OCI-LY1 (cell line): Measurements from ENCODE around the gene HERC6.

Source experiments
- H2AFZ ChIP-seq: fragments of 200-600 bp; sonication (generic), shearing (Covaris generic); 2 replicates; pipeline ENCODE4 v1.6.0; 2014; ENCODE audit warnings: antibody characterized with exemption, mild to moderate bottlenecking, low read length
- H3F3A ChIP-seq: fragments of 200-600 bp; sonication (generic), shearing (Covaris generic); 2 replicates; pipeline ENCODE4 v1.6.0; 2014; ENCODE audit warnings: mild to moderate bottlenecking, antibody characterized with exemption, low read length, moderate library complexity; ENCODE audit not compliant: insufficient read depth
- H3K27ac ChIP-seq: fragments of 200-600 bp; sonication (generic); 2 replicates; pipeline ENCODE4 v1.5.1; 2014; ENCODE audit warnings: low read length, mixed run types, mild to moderate bottlenecking, low read depth; ENCODE audit not compliant: poor library complexity, severe bottlenecking
- H3K27me3 ChIP-seq: fragments of 200-600 bp; sonication (generic); 2 replicates; pipeline ENCODE4 v1.6.0; 2014; ENCODE audit warnings: antibody characterized with exemption, mild to moderate bottlenecking, low read length, moderate library complexity; ENCODE audit not compliant: insufficient read depth
- H3K36me3 ChIP-seq: fragments of 200-600 bp; sonication (generic); 2 replicates; pipeline ENCODE4 v1.6.1; 2014; ENCODE audit warnings: mild to moderate bottlenecking, antibody characterized with exemption, low read length, moderate library complexity, mixed read lengths; ENCODE audit not compliant: insufficient read depth
- H3K4me1 ChIP-seq: fragments of 200-600 bp; sonication (generic); 2 replicates; pipeline ENCODE4 v1.5.1; 2014; ENCODE audit warnings: mild to moderate bottlenecking, low read length, moderate library complexity; ENCODE audit not compliant: insufficient read depth, severe bottlenecking
- H3K4me2 ChIP-seq: fragments of 200-600 bp; sonication (generic), shearing (Covaris generic); 2 replicates; pipeline ENCODE4 v1.6.1; 2014; ENCODE audit warnings: low read length
- H3K4me3 ChIP-seq: fragments of 200-600 bp; sonication (generic); 2 replicates; pipeline ENCODE4 v1.5.1; 2014; ENCODE audit warnings: low read length, low read depth, mild to moderate bottlenecking, mixed read lengths; ENCODE audit not compliant: poor library complexity, severe bottlenecking
- H3K79me2 ChIP-seq: fragments of 200-600 bp; shearing (Covaris generic); 2 replicates; pipeline ENCODE4 v1.6.1; 2016; ENCODE audit warnings: mixed run types, low read length, mixed read lengths; ENCODE audit not compliant: insufficient read depth
- H3K9ac ChIP-seq: fragments of 200-600 bp; sonication (generic), shearing (Covaris generic); 2 replicates; pipeline ENCODE4 v1.6.1; 2014; ENCODE audit warnings: mild to moderate bottlenecking, low read length, mixed read lengths
- H3K9me2 ChIP-seq: fragments of 200-600 bp; sonication (generic), shearing (Covaris generic); 2 replicates; pipeline ENCODE4 v1.6.1; 2014; ENCODE audit warnings: low read depth, mild to moderate bottlenecking, low read length, mixed read lengths
- H3K9me3 ChIP-seq: fragments of 200-600 bp; shearing (Covaris generic); 2 replicates; pipeline ENCODE4 v1.6.1; 2014; ENCODE audit warnings: low read length, mixed read lengths
- H4K20me1 ChIP-seq: fragments of 200-600 bp; sonication (generic), shearing (Covaris generic); 2 replicates; pipeline ENCODE4 v1.6.0; 2016; ENCODE audit warnings: mild to moderate bottlenecking, low read length; ENCODE audit not compliant: insufficient read depth
- EZH2 ChIP-seq: fragments of 200-600 bp; sonication (generic), shearing (Covaris generic); IDR thresholded peaks from 2 replicates; pipeline ENCODE4 v1.8.0; 2017; ENCODE audit warnings: borderline replicate concordance, mixed run types, mild to moderate bottlenecking, antibody characterized with exemption, low read length, moderate library complexity, mixed read lengths
- TF ChIP-seq, protein P1 (sequence below): fragments of 200-600 bp; sonication (generic), shearing (Covaris generic); IDR thresholded peaks from 2 replicates; pipeline ENCODE4 v1.5.1; 2017; ENCODE audit warnings: mild to moderate bottlenecking, antibody characterized with exemption, low read length, moderate library complexity, mixed read lengths

HERC6 gene

DNA sequence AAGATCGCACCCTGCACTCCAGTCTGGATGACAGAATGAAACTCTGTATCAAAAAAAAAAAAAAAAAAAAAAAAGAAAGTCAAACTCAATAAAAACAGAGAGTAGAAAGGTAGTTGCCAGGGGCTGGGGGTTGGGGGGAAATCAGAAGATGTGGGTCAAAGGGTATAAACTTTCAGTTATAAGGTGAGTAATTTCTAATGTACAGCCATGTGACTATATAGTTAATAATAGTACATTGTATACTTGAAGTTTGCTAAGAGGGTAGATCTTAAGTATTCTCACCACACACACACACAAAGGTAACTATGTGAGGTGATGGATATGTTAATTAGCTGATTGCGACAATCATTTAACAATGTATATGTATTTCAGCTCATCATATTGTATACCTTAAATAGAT lies 11.5 kb downstream of the HERC6 start:
- H3K9me3 ChIP-seq: no peaks in the 10 kb centered on the region
- no peak overlapping the region for H2AFZ ChIP-seq
- no peaks in the 10 kb centered on the region for H3K27me3 ChIP-seq
- no peaks in the 10 kb centered on the region for H4K20me1 ChIP-seq
- no peaks in the 10 kb centered on the region for H3K4me1 ChIP-seq
- no peaks in the 10 kb centered on the region for H3F3A ChIP-seq
- H3K36me3 ChIP-seq: no peaks in the 10 kb centered on the region
- no peak overlapping the region for H3K4me2 ChIP-seq
- no peaks in the 10 kb centered on the region for H3K79me2 ChIP-seq
- no peaks in the 10 kb centered on the region for H3K9me2 ChIP-seq
- no peak overlapping the region for H3K9ac ChIP-seq
- H3K4me3 ChIP-seq: no peak overlapping the region
- H3K27ac ChIP-seq: no peak overlapping the region
- no peak for TF ChIP-seq EZH2
- TF ChIP-seq, protein P1, sequence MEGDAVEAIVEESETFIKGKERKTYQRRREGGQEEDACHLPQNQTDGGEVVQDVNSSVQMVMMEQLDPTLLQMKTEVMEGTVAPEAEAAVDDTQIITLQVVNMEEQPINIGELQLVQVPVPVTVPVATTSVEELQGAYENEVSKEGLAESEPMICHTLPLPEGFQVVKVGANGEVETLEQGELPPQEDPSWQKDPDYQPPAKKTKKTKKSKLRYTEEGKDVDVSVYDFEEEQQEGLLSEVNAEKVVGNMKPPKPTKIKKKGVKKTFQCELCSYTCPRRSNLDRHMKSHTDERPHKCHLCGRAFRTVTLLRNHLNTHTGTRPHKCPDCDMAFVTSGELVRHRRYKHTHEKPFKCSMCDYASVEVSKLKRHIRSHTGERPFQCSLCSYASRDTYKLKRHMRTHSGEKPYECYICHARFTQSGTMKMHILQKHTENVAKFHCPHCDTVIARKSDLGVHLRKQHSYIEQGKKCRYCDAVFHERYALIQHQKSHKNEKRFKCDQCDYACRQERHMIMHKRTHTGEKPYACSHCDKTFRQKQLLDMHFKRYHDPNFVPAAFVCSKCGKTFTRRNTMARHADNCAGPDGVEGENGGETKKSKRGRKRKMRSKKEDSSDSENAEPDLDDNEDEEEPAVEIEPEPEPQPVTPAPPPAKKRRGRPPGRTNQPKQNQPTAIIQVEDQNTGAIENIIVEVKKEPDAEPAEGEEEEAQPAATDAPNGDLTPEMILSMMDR: no peak

DNA sequence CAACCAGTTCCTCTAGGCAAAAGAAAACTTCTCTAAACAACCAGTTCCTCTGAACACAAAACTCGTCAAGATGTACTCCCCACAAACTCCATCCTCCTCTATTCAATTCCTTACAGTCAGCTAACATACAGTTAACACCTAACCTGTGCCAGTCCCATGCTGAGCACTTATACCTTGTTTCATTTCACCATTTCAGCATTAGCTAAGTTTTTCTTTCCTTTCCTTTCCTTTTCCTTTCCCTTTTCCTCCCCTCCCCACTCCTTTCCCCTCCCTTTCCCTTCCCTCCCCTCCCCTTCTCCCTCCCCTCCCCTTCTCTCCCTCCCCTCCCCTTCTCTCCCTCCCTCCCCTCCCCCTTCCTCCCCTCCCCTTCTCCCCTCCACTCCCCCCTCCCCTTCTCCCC lies 13.1 kb downstream of the HERC6 start:
- Histone ChIP-seq H3F3A (no peaks in the 10 kb centered on the region), H3K9me2 (no peaks in the 10 kb centered on the region), H3K4me3 (no peak overlapping the region), H3K79me2 (no peaks in the 10 kb centered on the region), H3K27ac (no peak overlapping the region), H3K27me3 (no peaks in the 10 kb centered on the region), H3K9ac (no peak overlapping the region), H3K4me2 (no peak overlapping the region), H3K9me3 (no peaks in the 10 kb centered on the region), H3K36me3 (no peaks in the 10 kb centered on the region), H3K4me1 (no peaks in the 10 kb centered on the region), H2AFZ (no peak overlapping the region), H4K20me1 (no peaks in the 10 kb centered on the region)
- TF ChIP-seq EZH2: no peak
- TF ChIP-seq, protein P1: no peak

GRCh38 chr4:88396681-88397080 lies 18.0 kb downstream of the HERC6 start:
- no peak overlapping the region for H2AFZ ChIP-seq
- H3K79me2 ChIP-seq: no peaks in the 10 kb centered on the region
- no peak overlapping the region for H3K9ac ChIP-seq
- H3K36me3 ChIP-seq: no peaks in the 10 kb centered on the region
- no peaks in the 10 kb centered on the region for H3F3A ChIP-seq
- TF ChIP-seq, protein P1: no peak
- TF ChIP-seq EZH2: no peak
- H3K9me2 ChIP-seq: no peaks in the 10 kb centered on the region
- no peak overlapping the region for H3K4me2 ChIP-seq
- no peaks in the 10 kb centered on the region for H3K9me3 ChIP-seq
- no peak overlapping the region for H3K4me3 ChIP-seq
- no peaks in the 10 kb centered on the region for H3K27me3 ChIP-seq
- no peaks in the 10 kb centered on the region for H4K20me1 ChIP-seq
- H3K27ac ChIP-seq: no peak overlapping the region
- H3K4me1 ChIP-seq: no peaks in the 10 kb centered on the region
